Posterior vena cava (tissue), 2 donors: Measurements from ENCODE around the gene RPL41. TPM values are rescaled to one million over a fixed set of nuclear protein-coding genes. Genes with fewer than 3 reads are reported as not detected.
"Not testable (repeated sequence)": the region's sequence is repeated elsewhere in the genome, so short reads cannot be mapped to it uniquely, and the experiment has no call there.

ENCODE experiments used
- DNase-seq: peaks from one replicate; pipeline ENCODE4 v3.0.0-alpha.2; 2020; ENCODE audit warnings: low spot score
- intact Hi-C, 2 donors: fragments of 100-400 bp; cut with DNase I; formaldehyde crosslinking; loops; one replicate each; pipeline versions ENCODE4 v1.14.1 to v1.14.2; 2022 to 2023
- long read RNA-seq, 2 donors: library from polyadenylated mRNA; unstranded; transcript quantifications; one replicate each; pipeline ENCODE4 v2.0.0, GENCODE V29; 2020 to 2021
- total RNA-seq, 2 donors: library from RNA; stranded (reverse); fragmentation: NEBNext Ultra II Directional; extraction: Animal tissue kit (Norgen Biotek cat#: 25700); gene quantifications; one replicate each; pipeline ENCODE4 v1.2.1, GENCODE V29; 2021
- donor health status: DM: yes; HTN: yes; CAD: no.
- donor health status: DM: yes; HTN: yes; CAD: no.

Gene RPL41
- 1,000 to 10,000 TPM; 2,364 to 2,753 TPM for total RNA-seq
- long read RNA-seq, donor 1, transcript RPL41-204 (3 exons, 699 nt), result major isoform, 5 of 10 reads
- long read RNA-seq, donor 1, partial matches to known transcripts, result 0 of 10 reads
- long read RNA-seq, donor 1, other reads (novel, unspliced or antisense), result 2 of 10 reads
- long read RNA-seq, donor 2, transcript RPL41-202 (4 exons, 469 nt), result major isoform, 476 of 533 reads
- long read RNA-seq, donor 2, transcript RPL41-204 (3 exons, 699 nt), result minor isoform, 17 of 533 reads
- long read RNA-seq, donor 2, partial matches to known transcripts, result 10 of 533 reads
- long read RNA-seq, donor 2, other reads (novel, unspliced or antisense), result 28 of 533 reads

- intact Hi-C loops, result no loop called here
- peak; percentile 98 for DNase-seq
Observed at GRCh38 chr12:56116267-56117081, at the start of gene RPL41. TSS of gene RPL41 (plus strand) at chr12:56116633.

GRCh38 chr12:56071648-56072047 is 44.8 kb upstream of the RPL41 start:
- intact Hi-C loops, result no loop called here
- DNase-seq, result no peak

GRCh38 chr12:56074396-56074795 is 42.0 kb upstream of the RPL41 start:
- no peak for DNase-seq
- intact Hi-C loops, result no loop called here

DNA sequence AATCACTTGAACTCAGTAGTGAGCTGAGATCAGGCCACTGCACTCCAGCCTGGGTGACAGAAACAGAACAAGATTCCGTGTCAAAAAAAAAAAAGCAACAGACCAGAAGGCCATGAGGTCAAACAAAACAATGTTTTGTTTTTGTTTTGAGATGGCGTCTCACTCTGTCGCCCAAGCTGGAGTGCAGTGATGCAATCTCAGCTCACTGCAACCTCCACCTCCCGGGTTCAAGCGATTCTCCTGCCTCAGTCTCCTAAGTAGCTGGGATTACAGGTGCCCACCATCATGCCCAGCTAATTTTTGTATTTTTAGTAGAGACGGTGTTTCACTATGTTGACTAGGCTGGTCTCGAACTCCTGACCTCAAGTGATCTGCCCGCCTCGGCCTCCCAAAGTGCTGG is 38.5 kb upstream of the RPL41 start:
- intact Hi-C loops, DNase-seq: not testable (repeated sequence)

DNA sequence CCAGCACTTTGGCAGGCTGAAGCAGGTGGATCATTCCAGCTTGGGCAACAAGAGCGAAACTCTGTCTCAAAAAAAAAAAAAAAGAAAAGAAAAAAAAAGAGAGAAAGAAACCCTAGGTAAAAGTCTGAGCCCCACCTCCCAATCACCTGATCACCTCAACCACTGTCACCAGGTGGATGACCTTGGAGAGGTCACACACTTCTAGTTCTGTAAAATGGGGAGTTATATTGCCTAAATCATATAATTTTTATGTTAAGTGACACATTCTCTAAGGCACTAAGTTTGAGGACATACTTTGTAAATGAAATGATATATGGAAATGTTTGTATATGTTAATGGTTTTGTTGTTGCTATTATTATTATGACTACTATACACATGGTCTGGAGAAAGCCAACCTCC is 38.0 kb upstream of the RPL41 start:
- no peak for DNase-seq
- intact Hi-C loops, result no loop called here

DNA sequence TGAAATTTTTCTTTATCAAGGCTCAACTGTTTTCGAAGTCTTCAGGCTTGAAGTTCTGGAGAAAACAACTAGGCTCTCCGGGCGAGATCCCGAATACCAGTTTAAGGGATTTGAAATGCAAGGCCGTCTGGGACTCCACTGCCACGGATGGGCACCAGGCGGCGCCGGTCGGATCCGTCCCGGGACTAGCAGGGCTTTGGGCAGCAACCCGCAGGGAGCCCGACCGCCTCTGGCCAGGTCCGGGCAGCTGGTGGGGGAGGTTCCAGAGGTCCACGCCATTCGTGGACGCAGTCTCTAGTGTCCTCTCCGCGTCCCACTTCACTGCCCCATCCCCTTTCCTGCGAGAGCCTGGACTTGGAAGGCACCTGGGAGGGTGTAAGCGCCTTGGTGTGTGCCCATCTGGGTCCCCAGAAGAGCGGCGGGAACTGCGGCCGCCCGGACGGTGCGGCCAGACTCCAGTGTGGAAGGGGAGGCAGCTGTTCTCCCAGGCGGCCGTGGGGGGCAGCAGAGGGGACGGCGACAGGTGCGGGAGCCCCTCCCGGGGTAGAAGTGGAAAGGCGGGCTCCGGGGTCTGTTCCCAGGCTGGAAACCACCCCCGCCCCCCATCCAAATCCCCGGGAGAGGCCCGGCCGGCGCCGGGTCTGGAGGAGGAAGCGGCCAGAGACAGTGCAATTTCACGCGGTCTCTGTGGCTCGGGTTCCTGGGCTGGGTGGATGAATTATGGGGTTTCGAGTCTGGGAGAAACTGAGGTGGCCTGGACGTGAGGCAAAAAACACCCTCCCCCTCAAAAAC is 37.3 kb upstream of the RPL41 start:
- intact Hi-C loops, result no loop called here

GRCh38 chr12:56079723-56080555 is 36.5 kb upstream of the RPL41 start, which contains the start of gene ERBB3:
TSS of gene ERBB3 (plus strand) at chr12:56080165. CDS start at chr12:56080301, 136 bp downstream.
- DNase-seq, result peak; percentile 91
- intact Hi-C loops, result no loop called here

More for the DNA sequence above, 37.3 kb upstream of the RPL41 start:
- peak; percentile 96 for DNase-seq

- DNase-seq, result no peak
Observed at GRCh38 chr12:56080556-56081138, 35.8 kb upstream of the RPL41 start.

GRCh38 chr12:56081393-56082347 is 34.8 kb upstream of the RPL41 start:
- peak; percentile 45 for DNase-seq
- intact Hi-C loops, result no loop called here

More at GRCh38 chr12:56080556-56081138, 35.8 kb upstream of the RPL41 start:
- intact Hi-C loops, result no loop called here

DNA sequence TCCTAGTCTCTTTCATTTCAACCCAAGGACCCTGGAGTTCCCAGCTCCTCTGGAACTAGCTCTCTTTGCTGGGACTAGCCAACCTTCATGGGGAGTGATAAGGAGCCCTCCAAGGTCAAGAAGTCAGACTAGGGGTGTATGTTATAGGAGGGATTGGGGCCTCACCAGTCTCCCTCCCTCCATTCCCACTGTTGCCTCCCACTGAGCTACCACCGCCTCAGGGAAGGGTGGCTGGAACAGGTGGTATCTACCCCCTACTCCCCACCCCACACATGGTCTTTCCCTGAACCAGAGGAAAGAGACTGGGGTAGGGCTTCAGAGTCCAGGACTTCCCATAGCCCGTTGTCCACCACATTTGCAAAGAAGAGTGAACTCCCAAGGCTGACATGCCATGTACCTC is 34.1 kb upstream of the RPL41 start:
- DNase-seq, result peak; percentile 73
- intact Hi-C loops, result no loop called here

- intact Hi-C loops, result no loop called here
- DNase-seq, result peak; percentile 48
Observed at GRCh38 chr12:56082967-56083366, 33.5 kb upstream of the RPL41 start.

GRCh38 chr12:56084958-56085543 is 31.4 kb upstream of the RPL41 start:
- DNase-seq, result no peak
- intact Hi-C loops, result no loop called here

DNA sequence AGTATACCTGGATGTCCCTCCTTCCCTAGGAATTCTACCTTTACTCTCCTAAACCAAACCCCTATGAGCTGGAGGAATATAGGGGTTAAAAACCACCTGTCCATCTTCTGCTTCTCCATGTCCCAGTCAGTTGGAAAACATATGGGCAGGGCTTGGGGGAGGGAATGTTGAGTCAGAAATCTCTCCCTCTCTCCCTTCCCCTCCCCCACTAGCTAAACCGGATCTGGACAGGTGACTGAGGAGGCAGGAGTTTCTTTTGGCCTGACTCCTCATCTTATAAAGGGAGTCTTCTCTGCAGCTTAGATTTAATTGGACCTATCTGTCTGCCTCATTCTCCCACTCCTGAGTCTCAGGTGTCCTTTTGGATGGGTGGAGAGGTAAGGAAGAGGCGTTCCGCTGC is 30.3 kb upstream of the RPL41 start:
- DNase-seq, result no peak
- intact Hi-C loops, result no loop called here

DNA sequence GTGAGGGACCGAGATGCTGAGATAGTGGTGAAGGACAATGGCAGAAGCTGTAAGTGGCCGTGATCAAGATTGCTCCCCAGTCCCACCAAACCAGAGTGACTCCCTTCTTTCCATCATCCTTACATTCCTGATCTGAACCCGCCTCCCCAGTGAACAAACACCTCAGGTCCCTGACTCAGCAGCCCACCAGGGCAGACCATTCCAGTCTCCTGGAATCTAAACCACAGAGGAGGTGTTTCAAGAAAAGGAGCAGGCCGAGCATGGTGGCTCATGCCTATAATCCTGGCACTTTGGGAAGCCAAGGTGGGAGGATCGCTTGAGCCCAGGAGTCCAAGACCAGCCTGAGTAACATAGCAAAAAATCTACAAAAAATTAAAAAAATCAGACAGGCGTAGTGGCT is 29.8 kb upstream of the RPL41 start:
- intact Hi-C loops, result no loop called here
- peak; percentile 59 for DNase-seq

DNA sequence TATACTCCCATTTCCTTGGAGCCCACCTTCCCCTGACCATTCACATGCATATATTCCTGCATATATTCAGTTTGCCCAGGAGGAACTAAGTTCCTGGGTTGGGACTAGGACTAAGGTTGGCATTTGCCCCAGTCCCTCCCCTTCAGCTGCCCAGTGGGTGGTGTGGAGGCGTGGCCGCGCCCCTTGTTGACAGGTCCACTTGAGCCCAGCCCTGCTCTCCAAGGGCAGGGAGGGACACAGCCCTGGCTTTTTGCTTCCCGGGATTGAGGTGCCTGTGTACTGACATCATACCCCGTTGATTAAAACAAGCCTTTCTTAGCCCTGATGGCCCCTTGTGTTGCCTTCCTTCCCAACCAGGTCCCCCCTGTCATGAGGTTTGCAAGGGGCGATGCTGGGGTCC is 29.2 kb upstream of the RPL41 start:
- DNase-seq, result peak; percentile 53
- intact Hi-C loops, result no loop called here

- intact Hi-C loops, result no loop called here
- peak; percentile 51 for DNase-seq
Observed at GRCh38 chr12:56097738-56098137, 18.7 kb upstream of the RPL41 start.

DNA sequence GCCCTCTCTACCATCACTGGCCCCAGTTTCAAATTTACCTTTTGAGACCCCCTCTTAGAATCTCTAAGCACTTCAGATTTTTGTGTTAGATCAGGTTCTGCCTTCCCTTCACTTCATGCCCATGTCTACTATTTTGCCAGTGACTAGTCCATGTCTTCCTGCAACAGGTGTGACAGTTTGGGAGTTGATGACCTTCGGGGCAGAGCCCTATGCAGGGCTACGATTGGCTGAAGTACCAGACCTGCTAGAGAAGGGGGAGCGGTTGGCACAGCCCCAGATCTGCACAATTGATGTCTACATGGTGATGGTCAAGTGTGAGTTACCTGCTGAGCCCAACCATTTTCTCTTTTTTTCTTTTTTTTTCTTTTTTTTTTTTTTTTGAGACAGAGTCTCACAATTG is 17.8 kb upstream of the RPL41 start:
- intact Hi-C loops, result no loop called here
- DNase-seq, result peak; percentile 41
